DOHH2 (cell line): ENCODE data around the gene INKA2.

Experiments
- H3F3A ChIP-seq: fragments of 200-600 bp; sonication (generic), shearing (Covaris generic); 2 replicates; pipeline ENCODE4 v1.6.0; 2016; ENCODE audit warnings: antibody characterized with exemption, mild to moderate bottlenecking; ENCODE audit not compliant: control insufficient read depth, insufficient read depth
- H3K27ac ChIP-seq: fragments of 200-600 bp; sonication (generic); 2 replicates; pipeline ENCODE4 v1.5.1; 2014; ENCODE audit warnings: low read depth, mild to moderate bottlenecking, low read length, moderate library complexity
- H3K27me3 ChIP-seq: fragments of 200-600 bp; sonication (generic); 2 replicates; pipeline ENCODE4 v1.6.1; 2014; ENCODE audit warnings: mild to moderate bottlenecking, low read length, mixed read lengths; ENCODE audit not compliant: control insufficient read depth
- H3K36me3 ChIP-seq: fragments of 200-600 bp; sonication (generic); 2 replicates; pipeline ENCODE4 v1.6.1; 2014; ENCODE audit warnings: mild to moderate bottlenecking, low read length, moderate library complexity, mixed read lengths; ENCODE audit not compliant: control insufficient read depth
- H3K4me1 ChIP-seq: fragments of 200-600 bp; sonication (generic); 2 replicates; pipeline ENCODE4 v1.6.1; 2014; ENCODE audit warnings: mild to moderate bottlenecking, low read length, mixed read lengths; ENCODE audit not compliant: control insufficient read depth
- H3K4me2 ChIP-seq: fragments of 200-600 bp; sonication (generic); 2 replicates; pipeline ENCODE4 v1.6.0; 2014; ENCODE audit warnings: mild to moderate bottlenecking, low read length, moderate library complexity
- H3K4me3 ChIP-seq: fragments of 200-600 bp; sonication (generic); 2 replicates; pipeline ENCODE4 v1.5.1; 2014; ENCODE audit warnings: mild to moderate bottlenecking, low read length, mixed read lengths
- H3K79me2 ChIP-seq: fragments of 200-600 bp; sonication (generic); 2 replicates; pipeline ENCODE4 v1.6.1; 2014; ENCODE audit warnings: mild to moderate bottlenecking, low read length, mixed read lengths; ENCODE audit not compliant: control insufficient read depth
- H3K9me2 ChIP-seq: fragments of 200-600 bp; sonication (generic); replicated peaks from 2 replicates; pipeline ENCODE4 v1.6.1; 2014; ENCODE audit warnings: mild to moderate bottlenecking, low read length, mixed read lengths; ENCODE audit not compliant: control insufficient read depth
- H3K9me3 ChIP-seq: fragments of 200-600 bp; sonication (generic); 2 replicates; pipeline ENCODE4 v1.6.1; 2014; ENCODE audit warnings: antibody characterized with exemption, low read length, mixed read lengths; ENCODE audit not compliant: control insufficient read depth, insufficient read depth
- H4K20me1 ChIP-seq: fragments of 200-600 bp; sonication (generic); 2 replicates; pipeline ENCODE4 v1.6.0; 2014; ENCODE audit warnings: low read depth, mild to moderate bottlenecking, antibody characterized with exemption, low read length, moderate library complexity; ENCODE audit not compliant: control insufficient read depth, insufficient read depth
- CTCF ChIP-seq: fragments of 200-600 bp; sonication (generic); IDR thresholded peaks from one replicate; pipeline ENCODE4 v1.5.1; 2014; ENCODE audit warnings: antibody characterized with exemption, mild to moderate bottlenecking, low read depth, low read length; ENCODE audit not compliant: poor library complexity, severe bottlenecking
- EZH2phosphoT487 ChIP-seq: fragments of 200-600 bp; sonication (generic); IDR thresholded peaks from 2 replicates; pipeline ENCODE4 v1.6.1; 2017; ENCODE audit warnings: borderline replicate concordance, mild to moderate bottlenecking, antibody characterized with exemption, low read length, moderate library complexity, mixed read lengths

INKA2 gene

GRCh38 chr1:111739194-111739924 is at the start of gene INKA2:
TSS of gene INKA2 (minus strand) at chr1:111739395. CDS start at chr1:111739242, 153 bp downstream.
- Histone ChIP-seq H3K79me2 (no peaks in the 10 kb centered on the region), H4K20me1 (no peaks in the 10 kb centered on the region), H3K27me3 (peaks cover 26% of the 10 kb centered on the region), H3K9me3 (no peaks in the 10 kb centered on the region), H3K4me2 (peak within 1 kb of the TSS; percentile 94), H3K4me3 (peak within 1 kb of the TSS; percentile 78), H3F3A (peaks cover 3% of the 10 kb centered on the region; the same call in 1 of the 2 replicates), H3K9me2 (no peaks in the 10 kb centered on the region), H3K27ac (peak within 1 kb of the TSS; percentile 1; the same call in 1 of the 2 replicates), H3K4me1 (peaks cover 31% of the 10 kb centered on the region), H3K36me3 (no peaks in the 10 kb centered on the region)
- no peak for TF ChIP-seq EZH2phosphoT487
- TF ChIP-seq CTCF: peak; percentile 24

- TF ChIP-seq CTCF (no peak), EZH2phosphoT487 (no peak)
- no peaks in the 10 kb centered on the region for H3K9me2 ChIP-seq
- no peaks in the 10 kb centered on the region for H3K4me1 ChIP-seq
- peaks cover 40% of the 10 kb centered on the region for H3K27me3 ChIP-seq
- H3K4me2 ChIP-seq: no peak overlapping the region
- H3K79me2 ChIP-seq: no peaks in the 10 kb centered on the region
- H3F3A ChIP-seq: no peaks in the 10 kb centered on the region
- no peaks in the 10 kb centered on the region for H3K36me3 ChIP-seq
- H3K4me3 ChIP-seq: no peak overlapping the region
- no peaks in the 10 kb centered on the region for H3K9me3 ChIP-seq
- H4K20me1 ChIP-seq: no peaks in the 10 kb centered on the region
- H3K27ac ChIP-seq: no peak overlapping the region
Observed at GRCh38 chr1:111786669-111787207, 47.5 kb upstream of the INKA2 start.

GRCh38 chr1:111784273-111784901 is 45.2 kb upstream of the INKA2 start:
- no peaks in the 10 kb centered on the region for H3K79me2 ChIP-seq
- H3K4me2 ChIP-seq: no peak overlapping the region
- no peaks in the 10 kb centered on the region for H3K4me1 ChIP-seq
- no peaks in the 10 kb centered on the region for H3K36me3 ChIP-seq
- H3K27ac ChIP-seq: no peak overlapping the region
- no peak overlapping the region for H3K4me3 ChIP-seq
- H3K9me3 ChIP-seq: no peaks in the 10 kb centered on the region
- H3K9me2 ChIP-seq: no peaks in the 10 kb centered on the region
- H3K27me3 ChIP-seq: peaks cover 19% of the 10 kb centered on the region
- TF ChIP-seq EZH2phosphoT487: no peak
- TF ChIP-seq CTCF: no peak
- no peaks in the 10 kb centered on the region for H3F3A ChIP-seq
- H4K20me1 ChIP-seq: no peaks in the 10 kb centered on the region
